Activated T-helper 1 cell treated with Interleukin-2 at 50 U/mL for 16 hours (primary cell): ENCODE data around the gene TUBB2A.
"Not testable (repeated sequence)": the region's sequence is repeated elsewhere in the genome, so short reads cannot be mapped to it uniquely, and the experiment has no call there.

ENCODE experiments used
- DNase-seq: peaks from one replicate; pipeline ENCODE4 v3.0.0-alpha.2; 2020; ENCODE audit warnings: low read depth

The TUBB2A gene

GRCh38 chr6:3157131-3157933, at the start of gene TUBB2A:
TSS of gene TUBB2A (minus strand) at chr6:3157544. CDS start at chr6:3157463, 81 bp downstream.
- peak; percentile 81 for DNase-seq

GRCh38 chr6:3206339-3207015, 49.1 kb upstream of the TUBB2A start:
- DNase-seq = no peak

DNA sequence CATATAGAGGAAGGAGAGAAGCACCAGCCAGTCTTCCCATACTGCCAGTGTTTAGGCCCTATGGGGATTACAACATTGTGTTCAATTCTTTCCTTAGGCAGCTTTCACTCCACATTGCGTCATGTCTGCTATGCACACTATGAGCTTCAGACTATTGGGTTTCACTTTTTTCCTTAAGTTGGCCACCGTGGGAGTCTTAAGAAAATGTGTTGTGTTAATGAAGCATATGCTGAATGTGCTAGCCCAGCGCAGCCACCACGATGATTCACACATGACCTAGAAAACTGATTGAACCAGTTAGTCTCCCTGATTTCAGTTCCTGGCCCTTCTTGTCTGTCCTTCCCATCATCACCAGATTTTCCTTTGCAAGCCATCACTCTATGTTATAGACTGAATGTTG, 48.6 kb upstream of the TUBB2A start:
- DNase-seq = no peak

GRCh38 chr6:3204921-3205320, 47.6 kb upstream of the TUBB2A start:
- DNase-seq = no peak

DNA sequence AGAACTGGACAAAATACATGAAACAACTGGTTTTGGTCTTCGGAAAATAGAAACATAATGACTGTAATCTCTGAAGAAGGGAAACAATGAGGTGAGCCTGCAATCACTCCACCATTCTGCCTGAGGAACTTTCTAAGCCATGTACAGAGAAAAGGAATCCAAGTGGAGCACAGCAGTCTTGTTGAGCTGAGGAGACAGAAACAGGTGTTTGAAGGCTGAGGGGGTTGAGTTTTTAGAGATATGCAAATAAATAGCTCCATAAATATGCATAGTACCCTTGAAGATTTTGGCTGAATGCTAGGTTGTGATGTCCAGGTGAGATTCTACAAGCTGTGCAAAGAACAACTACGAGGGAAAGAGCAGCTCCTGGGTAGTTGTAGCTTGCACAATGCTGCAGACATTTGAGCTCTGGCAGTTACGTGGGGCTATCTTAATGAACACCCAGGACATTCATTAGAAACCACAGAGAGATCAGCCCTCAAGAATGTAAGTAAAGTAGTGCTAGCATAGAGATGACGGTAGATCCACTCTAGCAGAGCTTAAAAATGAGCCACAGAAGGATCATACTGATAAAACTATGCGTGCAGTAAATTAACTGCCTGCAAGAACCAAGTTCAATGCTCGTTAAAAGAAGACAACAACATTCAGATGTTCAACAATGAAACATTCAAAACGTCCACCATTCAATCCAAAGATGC, 45.8 kb upstream of the TUBB2A start:
- DNase-seq = no peak

DNA sequence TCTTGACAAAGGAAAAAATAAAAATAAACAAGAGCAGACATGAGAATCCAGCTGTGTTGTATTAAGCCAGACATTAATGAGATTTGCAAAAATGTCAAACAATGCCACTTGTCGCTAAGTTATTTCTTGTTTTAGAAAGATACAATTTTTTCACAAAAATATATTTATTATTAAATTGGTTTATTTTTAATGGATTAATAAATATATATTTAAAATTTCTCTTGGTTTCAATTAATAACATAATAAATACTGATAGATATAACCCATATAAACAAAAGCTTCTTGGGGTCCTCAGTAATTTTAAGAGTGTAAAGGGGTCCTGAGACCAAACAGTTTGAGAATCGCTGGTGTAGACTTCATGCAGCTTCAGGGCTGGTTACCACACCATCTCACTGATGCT, 44.0 kb upstream of the TUBB2A start:
- DNase-seq = no peak

DNA sequence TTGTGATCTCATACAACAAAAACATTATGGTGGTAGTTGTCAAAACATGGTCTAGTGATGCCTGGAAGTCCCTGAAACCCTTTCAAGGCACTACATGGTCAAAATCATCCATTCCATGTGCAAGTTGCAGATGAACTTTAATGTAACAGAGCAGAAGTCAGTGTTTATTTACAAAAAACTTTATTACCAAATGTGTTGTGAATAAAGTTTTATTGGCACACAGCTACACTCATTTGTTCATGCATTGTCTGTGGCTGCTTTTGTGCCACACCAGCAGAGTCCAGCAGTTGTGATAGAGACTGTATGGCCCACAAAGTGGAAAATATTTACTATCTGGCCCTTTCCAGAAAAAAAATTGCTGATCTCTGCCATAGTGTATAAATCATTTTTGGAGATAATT, 43.3 kb upstream of the TUBB2A start:
- DNase-seq = no peak

DNA sequence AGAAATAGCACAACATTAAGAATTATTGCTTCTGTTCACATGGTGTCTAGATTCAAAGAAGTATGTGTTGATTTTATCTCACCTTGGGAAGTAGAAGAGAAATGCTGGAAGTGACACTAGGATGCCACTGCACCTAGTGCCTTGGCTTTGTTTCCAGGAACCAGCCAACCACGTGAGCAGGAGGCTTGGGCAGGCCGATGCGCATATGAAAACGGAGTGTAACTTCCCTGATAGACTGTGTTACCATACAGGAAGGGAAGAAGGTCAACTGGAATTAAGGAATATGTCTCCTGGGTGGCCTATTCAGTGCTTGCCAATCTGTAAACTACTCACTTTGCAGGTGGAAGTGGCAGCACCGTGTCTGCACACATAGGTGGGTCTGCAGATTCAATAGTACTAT, 42.0 kb upstream of the TUBB2A start:
- no peak for DNase-seq

- not testable (repeated sequence) for DNase-seq
Observed at GRCh38 chr6:3197734-3198133, 40.4 kb upstream of the TUBB2A start.

- no peak for DNase-seq
Observed at GRCh38 chr6:3196770-3197169, 39.4 kb upstream of the TUBB2A start.

- DNase-seq = no peak
Observed at GRCh38 chr6:3195695-3196497, 38.6 kb upstream of the TUBB2A start.

GRCh38 chr6:3195420-3195694, 38.0 kb upstream of the TUBB2A start:
- DNase-seq = no peak

DNA sequence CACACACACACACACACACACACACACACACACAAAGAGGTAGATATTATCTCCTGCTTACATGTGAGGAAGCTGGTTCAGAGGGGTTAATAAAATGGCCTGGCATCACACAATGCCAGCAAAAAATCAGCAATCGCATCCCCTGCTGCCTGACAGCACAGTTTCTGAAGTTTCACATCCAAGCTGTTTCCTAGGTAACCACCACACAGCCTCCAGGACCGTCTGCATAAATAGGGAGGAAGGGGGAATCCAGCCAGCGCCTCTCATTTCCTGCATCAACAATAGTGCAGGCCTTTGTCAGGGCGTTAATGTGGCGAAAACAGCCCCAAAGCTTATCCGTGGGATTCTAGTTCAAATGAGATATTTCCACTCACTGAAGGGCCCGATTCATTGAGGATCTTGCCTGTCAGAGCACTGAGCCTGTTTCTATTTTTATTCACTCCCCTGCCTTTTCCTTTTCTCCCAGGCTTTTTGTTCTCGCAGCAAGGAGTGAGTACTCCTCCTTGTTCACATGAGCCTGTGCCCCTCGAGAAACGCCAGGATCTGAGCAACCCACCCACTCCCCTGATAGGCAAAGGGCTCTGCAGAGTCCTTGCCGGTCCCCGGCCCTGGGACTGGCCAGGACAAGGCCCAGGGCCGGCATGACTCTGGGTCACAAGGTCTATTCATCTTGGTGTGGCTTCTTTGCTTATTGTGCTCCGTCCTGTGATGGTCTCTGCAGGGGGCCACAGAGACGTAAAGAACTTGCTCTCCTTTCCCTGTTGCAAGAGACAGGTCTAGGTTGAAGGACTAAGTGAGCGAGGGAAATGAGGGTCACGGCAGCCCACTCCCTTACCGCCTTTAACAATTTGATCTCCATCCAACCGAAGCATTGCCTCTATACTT, 37.4 kb upstream of the TUBB2A start:
- no peak for DNase-seq

DNA sequence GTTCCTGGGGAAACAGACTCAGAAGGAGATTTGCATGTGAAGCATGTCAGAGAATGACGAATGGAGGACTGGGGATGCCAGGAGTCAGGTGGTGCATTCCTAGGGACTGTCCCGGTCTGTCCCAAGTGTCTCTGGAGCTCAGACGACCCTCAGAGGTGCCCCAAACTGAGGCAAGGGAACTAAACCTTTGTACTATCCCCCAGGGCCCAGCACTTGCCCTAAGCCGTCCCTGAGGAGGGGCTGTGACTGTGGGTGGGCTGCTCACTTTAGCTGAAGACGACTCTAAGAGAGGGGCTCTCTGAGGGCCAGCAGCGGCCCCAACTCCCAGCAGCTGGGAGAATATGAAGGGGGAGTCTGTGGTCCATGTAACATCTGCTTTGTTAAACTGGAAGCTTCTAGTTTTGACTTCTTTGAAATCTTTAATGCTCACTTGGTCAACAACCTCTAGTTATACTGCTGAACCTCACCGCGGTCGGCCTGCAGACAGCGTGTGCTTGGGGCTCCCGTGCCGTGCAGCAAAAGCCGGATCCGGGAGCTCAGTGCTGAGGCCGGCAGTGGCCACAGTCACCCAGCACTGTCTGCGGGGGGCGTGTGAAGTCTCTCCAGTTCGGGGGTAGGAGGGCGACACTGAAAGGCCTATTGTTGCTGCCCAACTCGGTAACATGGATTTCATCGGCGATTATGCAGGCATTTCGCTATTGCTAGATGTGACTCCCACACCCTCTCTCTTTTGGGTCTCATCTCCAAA, 35.9 kb upstream of the TUBB2A start:
- DNase-seq = no peak

- DNase-seq = no peak
Observed at GRCh38 chr6:3190779-3191178, 33.4 kb upstream of the TUBB2A start.

DNA sequence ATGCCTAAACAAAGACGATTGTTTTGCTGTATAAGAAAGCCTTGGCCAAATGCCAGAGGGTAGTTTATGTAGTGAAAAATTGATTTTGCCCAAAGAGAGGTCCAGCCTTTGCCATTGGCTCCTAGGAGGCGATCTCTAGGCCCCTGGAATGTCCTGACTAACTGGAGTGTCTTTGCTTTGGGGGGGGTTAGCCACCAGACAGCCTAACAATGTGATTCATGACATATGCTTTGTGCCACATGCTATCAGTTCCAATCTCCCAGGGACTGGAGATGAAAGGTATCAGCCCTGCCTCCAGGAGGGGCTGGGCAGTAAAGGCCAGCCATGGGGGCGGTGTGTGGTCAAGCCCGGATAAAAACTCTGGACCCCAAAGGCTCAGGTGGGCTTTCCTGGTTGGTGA, 32.7 kb upstream of the TUBB2A start:
- DNase-seq = no peak

GRCh38 chr6:3189192-3189591, 31.8 kb upstream of the TUBB2A start:
- DNase-seq = not testable (repeated sequence)

GRCh38 chr6:3188262-3188661, 30.9 kb upstream of the TUBB2A start:
- DNase-seq = no peak

DNA sequence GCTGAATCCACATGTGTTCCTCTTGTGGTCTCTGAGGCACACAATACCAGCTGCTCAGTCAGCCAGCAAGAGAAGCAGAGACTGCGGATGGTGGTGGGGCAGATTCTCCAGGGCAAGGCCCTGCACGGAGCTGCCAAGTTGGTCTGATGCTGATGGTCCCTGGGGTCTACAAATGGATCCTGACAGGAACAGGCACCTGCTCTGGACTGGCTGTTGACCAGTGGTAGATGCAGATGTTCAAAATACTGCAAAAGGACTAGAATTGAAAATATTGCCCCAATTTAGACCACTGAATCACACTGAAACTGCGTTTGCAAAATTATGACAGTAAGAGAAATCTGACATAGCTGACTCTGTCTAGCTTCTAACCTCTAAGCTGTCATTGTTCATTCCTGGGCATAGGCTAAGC, 29.6 kb upstream of the TUBB2A start:
- DNase-seq = no peak

- no peak for DNase-seq
Observed at GRCh38 chr6:3183066-3183465, 25.7 kb upstream of the TUBB2A start.

GRCh38 chr6:3181105-3181504, 23.8 kb upstream of the TUBB2A start:
- DNase-seq = no peak
